Glomerular visceral epithelial cell (primary cell): Measurements from ENCODE around the gene FOXD4.
"Not testable (repeated sequence)": the region's sequence is repeated elsewhere in the genome, so short reads cannot be mapped to it uniquely, and the experiment has no call there.

Experiments
- DNase-seq: peaks from one replicate; pipeline ENCODE4 v3.0.0-alpha.2; 2016; ENCODE audit errors: extremely low spot score

Gene FOXD4

DNA sequence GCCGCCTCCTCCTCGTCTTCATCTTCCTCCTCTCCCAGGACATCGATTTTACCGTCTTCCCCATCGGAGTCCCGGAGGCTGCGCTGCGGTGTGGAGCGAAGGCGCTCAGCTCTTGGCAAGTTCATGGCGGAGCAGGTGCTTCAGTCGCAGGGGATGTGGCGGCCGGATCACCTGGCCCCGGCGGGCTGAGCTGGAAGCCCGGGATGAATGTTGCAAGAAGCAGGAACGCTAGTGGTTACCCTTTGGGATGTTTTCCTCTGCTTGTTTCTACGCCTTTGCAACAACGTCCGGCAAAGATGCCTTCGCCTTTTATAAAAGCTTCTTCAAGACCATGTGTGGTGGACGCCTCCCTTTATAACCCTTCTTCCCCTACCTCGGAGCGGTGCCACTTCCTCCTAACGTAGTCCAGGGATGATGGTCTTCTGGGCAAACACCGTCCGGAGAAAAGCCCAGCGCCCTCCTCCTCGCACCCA lies at the start of gene FOXD4:
FOXD4 (minus strand) TSS at position 423 of the 473 bp plus-strand sequence; CDS start at position 125, 298 bp downstream.
- DNase-seq: not testable (repeated sequence)

DNA sequence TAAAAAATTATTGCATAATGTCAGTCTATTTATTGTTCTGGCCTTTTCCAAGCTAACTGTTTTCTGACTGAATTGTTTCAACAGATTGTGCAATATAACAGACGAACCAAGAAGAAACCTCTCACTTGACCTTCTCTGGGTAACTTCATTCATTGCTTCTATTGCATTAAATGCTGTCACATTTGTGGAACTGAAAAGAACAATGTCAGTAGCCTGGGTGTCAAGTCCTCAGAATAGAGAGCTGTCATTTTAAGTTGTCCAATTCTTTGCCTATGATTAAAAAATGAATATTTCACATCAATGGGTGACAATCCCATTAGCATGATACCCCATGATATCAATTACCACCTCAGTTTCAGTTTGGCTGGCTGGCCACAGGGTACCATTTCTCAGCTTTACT lies 41.7 kb upstream of the FOXD4 start:
- not testable (repeated sequence) for DNase-seq

DNA sequence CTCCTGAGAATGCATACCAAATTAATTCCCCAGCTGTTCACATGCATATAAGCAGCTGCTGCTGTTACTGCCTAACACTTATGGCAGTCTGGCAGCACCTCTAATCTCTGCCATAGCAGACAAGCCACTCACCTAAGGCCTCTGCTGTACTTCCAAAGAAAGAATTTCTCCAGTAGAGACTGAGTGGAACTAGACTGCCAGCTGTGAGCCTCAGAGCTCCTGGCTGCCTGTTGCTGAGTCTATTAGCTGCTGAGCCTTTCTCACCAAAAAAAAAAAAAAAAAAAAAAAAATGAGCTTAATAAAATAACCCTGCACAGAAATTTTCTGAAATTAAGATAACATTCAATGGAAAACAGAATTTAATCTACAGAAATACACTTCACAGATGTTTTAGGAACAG lies 33.0 kb upstream of the FOXD4 start:
- DNase-seq: not testable (repeated sequence)

DNA sequence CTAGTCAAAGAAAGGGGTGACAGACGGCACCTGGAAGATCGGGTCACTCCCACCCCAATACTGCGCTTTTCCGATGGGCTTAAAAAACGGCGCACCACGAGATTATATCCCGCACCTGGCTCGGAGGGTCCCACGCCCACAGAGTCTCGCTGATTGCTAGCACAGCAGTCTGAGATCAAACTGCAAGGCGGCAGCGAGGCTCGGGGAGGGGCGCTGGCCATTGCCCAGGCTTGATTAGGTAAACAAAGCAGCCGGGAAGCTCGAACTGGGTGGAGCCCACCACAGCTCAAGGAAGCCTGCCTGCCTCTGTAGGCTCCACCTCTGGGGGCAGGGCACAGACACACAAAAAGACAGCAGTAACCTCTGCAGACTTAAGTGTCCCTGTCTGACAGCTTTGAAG lies 21.7 kb upstream of the FOXD4 start:
- DNase-seq: not testable (repeated sequence)

DNA sequence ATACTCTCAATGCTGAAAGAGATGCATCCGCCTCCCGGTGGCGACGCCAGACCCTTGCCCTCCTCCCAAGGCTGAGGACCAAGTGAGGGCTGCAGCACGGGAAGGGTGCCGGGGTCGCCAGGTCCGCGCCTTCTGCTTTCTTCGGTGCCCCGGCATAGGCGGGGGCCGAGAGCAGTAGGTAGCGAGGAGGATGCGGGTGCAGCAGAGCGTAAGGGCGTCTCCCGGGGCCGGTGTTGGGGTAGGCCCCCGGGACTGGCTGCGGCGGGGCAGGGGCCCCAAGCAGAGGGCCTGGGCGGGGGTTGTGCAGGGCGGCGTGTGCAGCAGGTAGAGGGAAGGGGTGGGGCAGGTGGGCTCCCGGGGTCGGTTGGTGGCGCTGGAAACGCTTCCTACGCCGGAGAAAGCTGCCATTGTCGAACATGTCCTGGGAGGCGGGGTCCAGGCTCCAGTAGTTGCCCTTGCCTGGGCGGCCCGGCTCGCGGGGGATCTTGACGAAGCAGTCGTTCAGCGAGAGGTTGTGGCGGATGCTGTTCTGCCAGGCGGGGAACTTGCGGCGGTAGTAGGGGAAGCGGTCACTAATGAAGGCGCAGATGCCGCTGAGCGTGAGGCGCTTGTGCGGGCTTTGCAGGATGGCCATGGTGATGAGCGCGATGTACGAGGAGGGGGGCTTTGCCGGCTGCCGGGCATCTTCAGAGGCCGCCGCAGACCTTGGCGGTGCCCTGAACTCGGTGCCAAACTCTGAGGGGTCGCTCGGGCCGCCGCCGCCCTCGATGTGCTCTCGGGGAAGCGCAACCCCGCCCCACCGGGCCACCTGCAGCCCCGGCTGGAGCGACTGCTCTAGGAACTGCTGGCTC lies 848 bp downstream of the FOXD4 start:
- DNase-seq: not testable (repeated sequence)

DNA sequence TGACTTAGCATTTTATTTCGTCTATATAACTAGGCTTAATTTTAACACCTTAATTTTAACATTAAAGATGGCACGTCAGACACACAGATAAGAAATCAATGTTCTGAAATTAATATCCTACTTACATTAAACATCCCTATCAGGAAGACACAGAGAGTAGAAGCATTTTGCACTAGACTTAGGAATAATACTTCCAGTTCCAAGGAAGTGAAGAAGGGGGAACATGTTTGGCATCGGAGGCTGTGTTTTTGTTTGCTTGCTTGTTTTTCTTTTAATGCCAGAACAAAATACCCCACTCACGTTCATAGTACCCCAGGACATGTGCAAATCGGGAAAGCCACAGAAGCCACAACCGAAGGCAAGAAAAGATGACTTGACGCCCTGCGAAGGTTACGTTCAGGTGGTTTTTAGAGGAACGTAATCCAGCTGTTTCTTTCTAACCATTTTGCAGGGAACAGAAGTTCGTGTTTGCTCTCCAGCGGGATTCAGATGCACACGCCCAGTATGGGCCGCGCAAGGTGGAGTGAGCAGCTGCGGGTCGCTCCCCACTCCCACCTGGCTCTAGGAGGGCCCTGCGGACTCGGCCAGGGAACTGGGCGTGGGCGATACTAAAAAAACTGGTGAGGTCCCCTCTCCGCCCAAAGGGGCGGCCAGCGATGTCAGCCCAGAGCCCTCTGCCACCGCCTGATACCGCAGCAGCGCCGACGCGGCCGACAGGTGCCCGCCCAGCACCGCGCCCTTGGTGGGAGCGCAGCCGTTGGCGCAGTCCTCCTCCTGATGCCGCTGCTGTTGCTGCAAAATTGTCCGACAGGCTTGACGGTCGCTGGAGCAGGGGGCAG lies 1.8 kb downstream of the FOXD4 start:
- not testable (repeated sequence) for DNase-seq

DNA sequence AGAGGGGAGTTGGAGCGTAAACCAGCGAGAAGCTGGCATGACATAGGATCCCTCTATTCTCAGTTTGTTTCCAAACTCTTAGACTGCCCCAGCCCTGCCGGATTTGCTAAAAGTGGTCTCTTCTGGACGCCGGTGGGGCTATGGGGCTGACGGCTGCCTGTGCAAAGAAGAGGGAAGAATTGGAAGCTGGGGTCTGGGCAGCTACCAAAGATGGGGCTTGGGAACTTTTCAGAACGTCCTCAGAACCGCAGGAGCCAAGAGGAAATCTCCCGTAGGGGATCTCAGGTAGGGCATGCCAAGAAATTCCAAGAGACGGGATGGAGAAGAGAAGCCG lies 3.1 kb downstream of the FOXD4 start:
- DNase-seq: not testable (repeated sequence)

DNA sequence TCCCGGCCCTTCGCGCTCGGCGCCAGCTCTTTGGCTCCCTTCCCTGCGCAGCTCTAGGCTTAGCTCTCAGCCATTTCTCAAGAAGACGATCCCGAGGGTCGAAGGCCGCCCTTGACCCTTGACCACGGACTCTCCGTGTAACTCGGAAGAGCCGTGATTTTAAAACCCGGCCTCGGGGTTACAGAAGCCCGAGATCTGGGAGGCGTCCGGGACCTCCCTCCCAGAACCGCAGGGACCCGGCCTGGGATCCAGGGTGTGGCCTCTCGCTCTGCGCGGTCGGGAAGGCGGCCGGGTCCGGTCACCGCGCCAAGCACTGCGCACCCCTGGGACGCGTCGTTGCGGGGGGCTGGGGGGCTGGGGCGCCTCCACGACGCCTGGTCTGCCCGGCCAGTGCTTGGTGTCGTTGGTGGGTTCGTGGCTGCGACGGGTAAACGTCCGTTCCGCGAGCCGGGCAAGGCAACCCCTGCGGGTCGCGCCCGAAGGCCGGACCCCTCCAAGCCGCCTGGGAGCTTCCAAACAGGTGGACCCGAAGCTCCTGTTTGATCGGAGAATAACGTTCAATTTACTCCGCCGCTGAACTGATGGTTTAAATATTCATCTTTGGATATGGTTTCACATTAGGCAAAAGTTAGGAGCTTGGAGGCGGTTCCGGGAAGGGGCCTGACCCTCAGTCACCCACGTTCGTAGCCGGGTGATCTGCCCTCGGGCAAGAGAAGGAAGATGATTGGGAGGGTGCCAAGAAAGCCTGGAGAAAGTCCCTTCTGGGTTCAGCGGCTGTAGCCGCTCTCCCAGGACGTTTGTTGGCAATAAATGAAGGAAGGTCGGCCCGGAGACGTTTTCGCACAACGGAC lies 3.7 kb downstream of the FOXD4 start:
- DNase-seq: peak; percentile 12

DNA sequence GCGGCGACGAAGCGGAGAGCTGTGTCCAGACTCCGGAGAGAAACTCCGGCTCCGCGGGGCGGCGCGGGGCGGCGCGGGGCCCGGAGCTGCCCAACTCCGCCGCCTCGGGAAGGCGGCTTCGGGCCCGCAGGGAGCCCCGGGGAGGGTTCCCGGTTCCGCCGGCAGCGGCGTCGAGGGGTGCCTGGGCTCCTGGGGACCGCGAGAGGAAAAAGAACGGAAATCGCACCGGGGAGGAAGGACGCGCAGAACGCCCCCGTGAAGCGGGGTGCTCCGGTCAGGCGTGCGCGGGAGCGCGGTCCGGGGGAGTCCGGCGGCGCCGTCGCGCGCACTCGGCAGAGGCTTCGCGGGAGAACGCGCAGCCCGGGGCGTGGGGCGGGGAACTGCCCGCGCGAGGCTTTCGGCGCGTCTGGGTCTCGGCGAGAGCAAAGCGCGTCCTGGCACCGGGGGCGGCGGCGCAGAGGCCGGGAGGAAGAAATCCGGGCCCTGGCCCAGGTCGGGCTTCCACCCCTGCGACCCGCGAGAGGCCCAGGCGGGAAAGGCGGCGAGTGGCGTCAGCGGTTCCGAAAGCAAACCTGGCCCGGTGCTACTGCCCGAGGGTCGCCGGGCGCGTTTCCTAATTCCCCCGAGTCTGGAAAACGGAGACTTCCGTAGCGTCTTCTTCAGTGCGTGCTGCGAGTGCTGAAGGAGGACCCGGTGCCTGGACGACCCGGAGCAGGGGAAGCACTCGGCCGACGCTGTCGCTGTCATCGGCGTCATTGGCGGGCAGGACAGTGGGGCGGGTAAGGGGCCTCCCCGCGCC lies 4.5 kb downstream of the FOXD4 start:
- DNase-seq: peak; percentile 7

DNA sequence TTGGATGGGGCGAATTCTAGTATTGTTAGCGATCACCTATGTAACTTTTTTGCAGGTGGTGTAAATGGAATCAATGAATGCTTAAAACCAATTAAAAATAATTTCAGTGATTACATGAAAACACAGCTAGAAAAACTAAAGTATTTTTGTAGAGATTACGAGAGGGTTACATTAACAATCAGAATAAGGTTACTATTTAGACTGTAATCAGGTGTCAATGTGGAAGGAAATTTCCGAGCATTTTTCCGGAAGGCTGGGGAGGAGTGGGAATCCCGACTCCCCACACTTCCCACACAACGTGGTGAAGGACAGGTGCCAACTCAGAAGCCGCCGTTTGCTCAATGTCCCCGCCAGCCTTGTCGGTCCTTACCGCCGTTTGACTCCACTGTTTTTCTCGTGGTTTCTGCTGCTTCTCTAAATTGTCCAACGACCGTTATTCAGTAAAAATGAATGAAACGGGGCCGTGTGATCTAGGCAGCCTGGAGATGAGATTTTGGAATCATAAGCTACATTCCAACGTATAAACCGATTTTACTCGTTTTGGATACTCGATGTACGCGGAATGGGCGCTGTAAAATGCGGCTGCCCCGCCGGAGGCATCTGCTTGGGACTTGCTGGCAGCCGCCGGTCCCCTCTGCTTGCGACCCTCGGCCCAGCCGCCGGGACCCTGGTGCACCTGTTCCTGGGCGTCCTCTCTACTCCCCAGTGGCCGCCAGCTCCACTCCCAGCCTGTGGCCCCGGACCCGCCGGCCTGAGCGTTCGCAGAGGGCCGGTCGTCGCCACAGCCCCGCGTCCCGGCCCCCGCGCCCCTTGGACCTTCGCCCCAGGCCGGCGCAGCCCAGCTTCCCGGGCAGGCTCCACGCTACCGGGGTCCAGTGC lies 5.4 kb downstream of the FOXD4 start:
- DNase-seq: not testable (repeated sequence)

DNA sequence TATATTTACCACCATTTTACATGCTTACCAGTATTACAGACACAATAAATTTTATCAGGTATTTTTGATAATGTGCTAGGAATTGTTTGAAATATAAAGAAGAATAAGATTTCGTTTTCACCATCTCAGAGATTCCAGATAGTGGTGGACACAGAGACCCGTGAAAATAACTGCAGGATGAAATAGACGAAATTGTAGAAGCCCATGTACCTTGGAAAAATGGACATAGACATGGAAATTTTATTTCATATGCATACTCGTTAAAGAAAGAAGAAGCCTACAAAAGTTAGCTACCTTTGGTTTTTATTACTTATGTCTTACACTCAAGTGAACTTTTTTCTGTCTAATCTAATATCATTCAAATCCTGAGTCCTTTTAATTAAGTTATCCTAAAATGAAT lies 7.5 kb downstream of the FOXD4 start:
- DNase-seq: not testable (repeated sequence)

DNA sequence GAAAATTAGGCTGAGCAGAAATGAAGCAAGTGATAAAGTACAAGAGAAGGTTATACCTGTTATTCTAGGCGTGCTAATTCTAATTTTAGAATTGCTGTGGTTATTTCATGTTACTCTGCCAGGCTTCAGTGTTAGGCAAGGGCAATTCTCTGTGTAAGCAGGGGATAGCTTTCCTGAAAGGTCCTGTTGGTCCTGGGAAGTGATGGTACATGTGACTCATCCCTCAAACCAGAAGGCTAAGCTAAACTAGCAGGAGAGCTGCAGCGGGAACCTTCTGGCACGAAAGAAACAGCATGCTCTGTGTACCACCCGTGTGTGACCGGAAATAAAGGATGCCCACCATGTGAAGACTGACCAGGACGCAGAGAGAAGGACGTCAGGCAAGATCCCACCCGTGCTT lies 8.7 kb downstream of the FOXD4 start:
- DNase-seq: peak; percentile 11

DNA sequence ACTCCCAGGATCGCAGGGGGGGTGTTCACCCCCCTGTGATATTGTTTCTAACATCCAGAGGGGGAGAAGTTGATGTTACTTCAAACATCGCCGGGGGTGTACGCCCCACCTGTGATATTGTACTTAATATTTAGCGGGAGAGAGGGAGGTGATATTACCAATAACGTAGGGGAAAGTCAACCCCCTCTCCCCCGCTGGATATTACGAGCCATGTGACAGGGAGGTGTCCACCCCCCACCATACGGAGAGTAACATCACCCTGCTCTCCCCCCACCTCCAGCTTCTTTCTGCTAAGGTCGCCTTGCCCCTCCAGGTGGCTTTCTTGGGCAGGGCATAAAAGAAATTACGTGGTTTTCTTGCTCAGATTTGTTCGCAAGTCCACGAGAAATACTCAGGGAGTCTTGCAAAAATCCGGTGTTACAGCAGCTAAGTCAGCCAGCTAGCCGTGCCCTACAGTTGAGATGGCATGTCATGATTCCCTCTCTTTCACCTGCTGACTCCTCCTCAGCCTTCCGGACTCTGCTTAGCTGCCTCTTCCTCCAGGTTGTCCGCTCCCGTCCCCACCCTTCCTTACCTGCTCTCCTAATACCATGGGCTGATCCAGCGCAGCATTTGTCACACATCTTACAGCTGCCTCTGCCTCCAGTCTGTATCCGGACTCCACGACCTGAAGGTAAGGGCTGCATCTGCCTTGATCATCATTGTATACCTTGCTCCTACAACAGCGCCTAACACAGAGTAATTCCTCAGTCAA lies 9.3 kb downstream of the FOXD4 start:
- not testable (repeated sequence) for DNase-seq

DNA sequence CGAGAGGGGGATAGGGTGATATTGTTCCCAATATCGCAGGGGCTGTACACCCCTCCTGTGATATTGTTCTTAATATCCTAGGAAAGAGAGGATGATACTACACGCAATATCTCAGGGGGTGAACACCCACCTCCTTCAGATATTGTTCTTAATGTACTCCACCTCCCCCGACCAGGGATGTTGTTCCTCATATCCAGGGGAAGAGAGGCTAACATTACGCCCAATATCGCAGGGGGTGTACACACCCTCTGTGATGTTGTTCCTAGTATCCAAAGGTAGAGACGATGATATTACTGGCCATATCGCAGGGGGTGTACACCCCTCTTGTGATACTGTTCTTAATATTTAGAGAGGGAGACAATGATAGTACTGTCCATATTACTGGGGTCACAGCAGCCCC lies 12.2 kb downstream of the FOXD4 start:
- not testable (repeated sequence) for DNase-seq

DNA sequence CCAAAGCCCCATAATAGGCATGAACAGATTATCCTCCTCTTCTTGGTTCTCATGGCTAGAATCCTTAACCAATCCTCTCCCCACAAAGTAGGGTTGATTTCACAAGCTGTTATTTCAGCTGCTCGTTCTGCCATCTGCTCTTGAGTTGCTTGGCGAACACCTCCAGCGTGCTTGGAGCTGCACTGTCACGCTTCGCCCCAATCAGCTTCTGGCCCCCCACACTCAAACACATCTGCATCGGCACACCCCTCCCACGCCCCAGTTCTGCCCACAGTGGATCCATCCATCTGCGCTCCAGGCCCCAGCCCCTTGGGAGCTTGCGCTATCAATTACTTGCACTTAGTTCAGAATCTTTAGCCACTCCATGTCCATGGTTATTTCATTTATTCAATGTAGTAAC lies 17.8 kb downstream of the FOXD4 start:
- not testable (repeated sequence) for DNase-seq

DNA sequence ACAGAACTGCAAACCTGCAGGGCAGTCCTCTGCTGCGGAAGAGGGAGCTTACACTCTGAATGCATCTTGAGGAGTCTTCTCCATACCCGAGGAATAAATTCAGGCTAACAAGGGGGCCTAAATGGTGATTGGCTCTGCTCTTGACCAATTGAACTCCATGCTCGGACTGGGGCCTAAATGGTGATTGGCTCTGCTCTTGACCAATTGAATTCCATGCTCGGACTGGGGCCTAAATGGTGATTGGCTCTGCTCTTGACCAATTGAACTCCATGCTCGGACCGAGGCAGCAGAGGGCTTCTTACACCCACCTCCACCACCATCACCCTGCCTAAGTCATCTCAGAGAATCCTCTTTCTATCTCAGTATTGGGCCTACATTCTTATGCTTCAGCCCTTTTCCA lies 18.4 kb downstream of the FOXD4 start:
- not testable (repeated sequence) for DNase-seq

DNA sequence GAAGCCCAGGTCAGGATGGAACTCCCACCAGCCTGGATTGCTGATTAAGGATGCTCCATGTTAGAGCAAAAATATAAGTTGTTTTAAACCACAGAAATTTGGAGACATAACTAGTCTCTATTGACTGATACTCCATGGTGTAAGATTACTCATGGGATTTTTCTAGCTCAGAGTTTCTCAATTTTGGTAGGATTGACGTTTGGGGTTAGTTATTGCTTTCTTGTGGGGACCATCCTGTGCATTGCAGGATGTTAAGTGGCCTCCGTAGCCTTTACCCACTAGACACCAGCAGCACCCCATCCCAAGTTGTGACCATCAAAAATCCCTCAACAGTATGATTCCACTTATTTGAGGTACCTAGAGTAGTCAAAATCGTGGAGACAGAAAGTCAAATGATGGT lies 19.4 kb downstream of the FOXD4 start:
- not testable (repeated sequence) for DNase-seq

DNA sequence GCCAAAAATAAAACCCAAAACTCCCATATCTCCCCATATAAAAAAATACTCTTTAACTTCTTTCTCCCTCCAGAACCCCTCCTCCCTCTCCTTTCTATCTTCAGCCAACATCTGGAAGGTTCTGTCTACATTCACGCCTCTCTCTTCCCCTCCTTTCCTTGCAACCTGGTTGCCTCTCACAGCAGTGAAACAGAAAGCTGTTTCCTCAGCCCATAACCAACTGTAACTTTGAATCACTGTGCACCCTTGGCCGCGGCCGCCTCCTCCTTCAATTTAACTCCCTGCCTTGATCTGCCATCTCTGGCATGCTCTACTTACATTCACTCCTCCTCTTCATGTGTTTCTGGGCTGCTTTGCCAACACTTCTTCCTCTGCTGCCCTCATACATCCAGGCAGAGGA lies 23.2 kb downstream of the FOXD4 start:
- not testable (repeated sequence) for DNase-seq

DNA sequence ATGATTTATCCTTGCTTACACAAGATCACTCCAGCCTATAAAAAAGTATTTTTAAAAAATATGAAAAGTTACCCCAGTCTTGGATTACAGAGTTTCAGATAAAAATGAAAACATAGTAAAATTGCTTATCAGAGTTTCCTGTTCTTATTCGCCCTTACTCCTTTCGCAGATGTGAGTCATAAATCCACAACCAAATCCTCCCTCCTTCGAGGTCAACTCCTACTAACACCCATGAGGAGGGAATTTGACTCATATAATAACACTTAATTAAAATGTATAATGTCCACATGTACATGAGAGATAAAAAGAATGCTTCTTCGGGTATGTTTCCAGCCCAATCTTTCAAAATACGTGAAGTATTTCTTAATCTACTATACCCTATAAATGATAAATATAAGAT lies 23.9 kb downstream of the FOXD4 start:
- not testable (repeated sequence) for DNase-seq
